Measurements from ENCODE around the gene SYNRG.

DNA sequence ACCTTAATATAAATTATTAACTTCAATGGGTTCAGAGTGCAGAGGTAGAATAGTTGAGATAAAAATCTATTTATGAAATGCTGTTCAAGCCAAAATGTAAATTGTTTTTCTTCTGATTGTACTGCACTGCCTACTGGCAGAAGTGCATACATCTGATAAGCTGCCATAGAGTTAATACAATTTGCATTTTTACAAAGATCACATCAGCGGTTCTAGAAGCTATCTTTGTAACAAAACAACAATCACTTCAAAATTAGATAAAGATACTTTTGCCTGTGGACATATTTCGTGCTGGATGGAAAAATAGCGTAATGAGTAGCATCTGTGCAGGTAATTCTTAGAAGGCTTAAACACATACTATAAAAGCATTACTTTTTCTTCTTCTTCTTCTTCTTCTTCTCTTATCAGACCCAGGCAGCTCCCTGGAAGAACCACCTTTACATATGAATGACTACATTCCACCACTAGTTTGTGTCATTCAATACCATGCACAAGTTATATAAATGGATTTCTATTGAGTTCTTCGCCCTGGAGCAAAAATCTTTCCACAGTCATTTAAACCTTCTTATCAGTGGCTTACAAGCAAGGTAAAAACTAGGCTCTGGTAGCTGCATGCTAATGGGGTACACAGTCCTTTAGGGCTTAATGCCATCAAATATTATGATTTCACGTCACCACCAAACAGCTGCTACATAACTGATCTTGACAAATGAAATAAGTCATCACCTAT, 47.0 kb downstream of the SYNRG start:
- no peak for TF ChIP-seq POLR2A (IDR thresholded peaks at IDR 0.05)
- no peak for TF ChIP-seq CTCF (IDR thresholded peaks at IDR 0.05)
